Sigmoid colon (tissue), 7 donors: ENCODE data around the gene MYPOP. TPM values are rescaled to one million over a fixed set of nuclear protein-coding genes. Genes with fewer than 3 reads are reported as not detected.
"Not testable (repeated sequence)": the region's sequence is repeated elsewhere in the genome, so short reads cannot be mapped to it uniquely, and the experiment has no call there.

Experiments used
- DNase-seq: peaks from one replicate; pipeline ENCODE4 v3.0.0-alpha.2; 2019
- H3K27ac ChIP-seq, 4 donors: fragments of 200-600 bp; sonication (generic); one replicate each; pipeline ENCODE4 v1.5.1; 2016 to 2019; ENCODE audit warnings: mild to moderate bottlenecking in 1 of 4
- H3K27me3 ChIP-seq, 3 donors: fragments of 200-600 bp; sonication (generic); one replicate each; pipeline ENCODE4 v1.5.1; 2019; ENCODE audit warnings: mild to moderate bottlenecking in 1 of 3
- H3K36me3 ChIP-seq, 4 donors: fragments of 200-600 bp; sonication (generic); one replicate each; pipeline ENCODE4 v1.5.1; 2016 to 2019
- H3K4me1 ChIP-seq, 4 donors: fragments of 200-600 bp; sonication (generic); one replicate each; pipeline ENCODE4 v1.5.1; 2017 to 2019
- H3K4me3 ChIP-seq, 4 donors: fragments of 200-600 bp; sonication (generic); one replicate each; pipeline ENCODE4 v1.5.1; 2017 to 2019; ENCODE audit warnings: mild to moderate bottlenecking in 2 of 4, moderate library complexity in 1 of 4
- H3K9me3 ChIP-seq, 4 donors: fragments of 200-600 bp in 3 of 4; sonication (generic) in 3 of 4; one replicate each; pipeline versions ENCODE4 v1.5.1 to v1.6.1; 2013 to 2019
- EP300 ChIP-seq, 4 donors: sonication (generic); formaldehyde crosslinking; IDR thresholded peaks; one replicate each; pipeline ENCODE4 v1.6.1; 2017; ENCODE audit warnings: antibody characterized with exemption in 4 of 4
- POLR2A ChIP-seq, 2 donors: fragments of 450-650 bp; IDR thresholded peaks; one replicate each; pipeline ENCODE4 v1.6.1; 2016; ENCODE audit warnings: antibody characterized with exemption in 2 of 2, mild to moderate bottlenecking in 2 of 2, moderate library complexity in 2 of 2
- POLR2AphosphoS5 ChIP-seq, 4 donors: sonication (generic); formaldehyde crosslinking; IDR thresholded peaks; one replicate each; pipeline ENCODE4 v1.6.1; 2017; ENCODE audit warnings: antibody characterized with exemption in 4 of 4
- WGBS, 2 donors: extraction: QIAGEN DNeasy Blood & Tissue Kit; methylation state at CpG; one replicate each; pipeline ENCODE4 v1.1.7; 2013; 5-methylcytosine and 5-hydroxymethylcytosine counted together
- intact Hi-C: fragments of 100-400 bp; cut with DNase I; formaldehyde crosslinking; loops from one replicate; pipeline ENCODE4 v1.15.1; 2023
- polyA plus RNA-seq, 3 donors: library from polyadenylated mRNA; stranded (reverse); fragments of 200-250 nt; gene quantifications; one replicate each; pipeline ENCODE4 v1.2.3, GENCODE V29; 2013
- total RNA-seq, 4 donors: library from RNA; depleted of rRNA; stranded (reverse); fragments of >200 nt; gene quantifications; one replicate each; pipeline ENCODE4 v1.1.0, GENCODE V29; 2016
- TF ChIP-seq, protein P1 (sequence below), 4 experiments: fragments of 450-650 bp in 3 of 4; fragments of 200-600 bp in 1 of 4; IDR thresholded peaks; one replicate each; pipeline ENCODE4 v1.5.1; 2016 to 2019; ENCODE audit warnings: antibody characterized with exemption in 4 of 4, mild to moderate bottlenecking in 3 of 4, moderate library complexity in 2 of 4
- donor health status: healthy with polysubstance abuse.
- donor health status: Bipolar disorder and iron deficiency.
- donor health status: healthy.

MYPOP gene
- total and polyA plus RNA-seq, 7 donors: 1.8 to 8.3 (median 6.1) TPM

GRCh38 chr19:45873219-45873772, 29.1 kb downstream of the MYPOP start:
- no peak for TF ChIP-seq EP300 (IDR thresholded peaks at IDR 0.05)
- TF ChIP-seq, protein P1, sequence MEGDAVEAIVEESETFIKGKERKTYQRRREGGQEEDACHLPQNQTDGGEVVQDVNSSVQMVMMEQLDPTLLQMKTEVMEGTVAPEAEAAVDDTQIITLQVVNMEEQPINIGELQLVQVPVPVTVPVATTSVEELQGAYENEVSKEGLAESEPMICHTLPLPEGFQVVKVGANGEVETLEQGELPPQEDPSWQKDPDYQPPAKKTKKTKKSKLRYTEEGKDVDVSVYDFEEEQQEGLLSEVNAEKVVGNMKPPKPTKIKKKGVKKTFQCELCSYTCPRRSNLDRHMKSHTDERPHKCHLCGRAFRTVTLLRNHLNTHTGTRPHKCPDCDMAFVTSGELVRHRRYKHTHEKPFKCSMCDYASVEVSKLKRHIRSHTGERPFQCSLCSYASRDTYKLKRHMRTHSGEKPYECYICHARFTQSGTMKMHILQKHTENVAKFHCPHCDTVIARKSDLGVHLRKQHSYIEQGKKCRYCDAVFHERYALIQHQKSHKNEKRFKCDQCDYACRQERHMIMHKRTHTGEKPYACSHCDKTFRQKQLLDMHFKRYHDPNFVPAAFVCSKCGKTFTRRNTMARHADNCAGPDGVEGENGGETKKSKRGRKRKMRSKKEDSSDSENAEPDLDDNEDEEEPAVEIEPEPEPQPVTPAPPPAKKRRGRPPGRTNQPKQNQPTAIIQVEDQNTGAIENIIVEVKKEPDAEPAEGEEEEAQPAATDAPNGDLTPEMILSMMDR (IDR thresholded peaks at IDR 0.05): no peak
- TF ChIP-seq POLR2A (IDR thresholded peaks at IDR 0.05): no peak
- no peak for TF ChIP-seq POLR2AphosphoS5 (IDR thresholded peaks at IDR 0.05)
- no peaks in the 10 kb centered on the region for H3K9me3 ChIP-seq
- no peak overlapping the region for H3K4me3 ChIP-seq
- DNase-seq: no peak
- intact Hi-C loops: no loop called here
- no peaks in the 10 kb centered on the region for H3K36me3 ChIP-seq
- no peak overlapping the region for H3K27ac ChIP-seq
- peaks cover 0 to 11% (median 5%) of the 10 kb centered on the region in 4 donors for H3K4me1 ChIP-seq
- 89 to 92% methylated on average over 7 of the region's 7 CpGs for WGBS, 2 donors
- peaks cover 3 to 15% (median 5%) of the 10 kb centered on the region in 3 donors for H3K27me3 ChIP-seq

DNA sequence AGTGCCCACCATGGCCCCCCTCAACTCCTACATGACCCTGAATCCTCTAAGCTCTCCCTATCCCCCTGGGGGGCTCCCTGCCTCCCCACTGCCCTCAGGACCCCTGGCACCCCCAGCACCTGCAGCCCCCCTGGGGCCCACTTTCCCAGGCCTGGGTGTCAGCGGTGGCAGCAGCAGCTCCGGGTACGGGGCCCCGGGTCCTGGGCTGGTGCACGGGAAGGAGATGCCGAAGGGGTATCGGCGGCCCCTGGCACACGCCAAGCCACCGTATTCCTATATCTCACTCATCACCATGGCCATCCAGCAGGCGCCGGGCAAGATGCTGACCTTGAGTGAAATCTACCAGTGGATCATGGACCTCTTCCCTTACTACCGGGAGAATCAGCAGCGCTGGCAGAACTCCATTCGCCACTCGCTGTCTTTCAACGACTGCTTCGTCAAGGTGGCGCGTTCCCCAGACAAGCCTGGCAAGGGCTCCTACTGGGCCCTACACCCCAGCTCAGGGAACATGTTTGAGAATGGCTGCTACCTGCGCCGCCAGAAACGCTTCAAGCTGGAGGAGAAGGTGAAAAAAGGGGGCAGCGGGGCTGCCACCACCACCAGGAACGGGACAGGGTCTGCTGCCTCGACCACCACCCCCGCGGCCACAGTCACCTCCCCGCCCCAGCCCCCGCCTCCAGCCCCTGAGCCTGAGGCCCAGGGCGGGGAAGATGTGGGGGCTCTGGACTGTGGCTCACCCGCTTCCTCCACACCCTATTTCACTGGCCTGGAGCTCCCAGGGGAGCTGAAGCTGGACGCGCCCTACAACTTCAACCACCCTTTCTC, 30.1 kb downstream of the MYPOP start:
- H3K9me3 ChIP-seq: no peaks in the 10 kb centered on the region
- peaks cover 3 to 10% (median 5%) of the 10 kb centered on the region in 3 donors for H3K27me3 ChIP-seq
- H3K4me1 ChIP-seq: peaks cover 0 to 11% (median 5%) of the 10 kb centered on the region in 4 donors
- whole genome bisulfite sequencing, 2 donors: 94 to 95% methylated on average over 34 of the region's 34 CpGs
- intact Hi-C loops: no loop called here
- H3K27ac ChIP-seq: no peak overlapping the region
- H3K4me3 ChIP-seq: no peak overlapping the region
- TF ChIP-seq POLR2AphosphoS5 (IDR thresholded peaks at IDR 0.05): no peak
- no peak for TF ChIP-seq EP300 (IDR thresholded peaks at IDR 0.05)
- TF ChIP-seq, protein P1 (IDR thresholded peaks at IDR 0.05): no peak
- no peak for TF ChIP-seq POLR2A (IDR thresholded peaks at IDR 0.05)
- DNase-seq: no peak
- H3K36me3 ChIP-seq: no peaks in the 10 kb centered on the region

GRCh38 chr19:45870798-45871197, 31.6 kb downstream of the MYPOP start:
- DNase-seq: no peak
- intact Hi-C loops: no loop called here
- Histone ChIP-seq H3K9me3 (no peaks in the 10 kb centered on the region), H3K27me3 (peaks cover 0 to 7% (median under 1%) of the 10 kb centered on the region in 3 donors), H3K4me3 (no peak overlapping the region), H3K36me3 (no peaks in the 10 kb centered on the region), H3K4me1 (no peaks in the 10 kb centered on the region), H3K27ac (no peak overlapping the region)
- TF ChIP-seq EP300 (IDR thresholded peaks at IDR 0.05) (no peak), POLR2A (IDR thresholded peaks at IDR 0.05) (no peak), POLR2AphosphoS5 (IDR thresholded peaks at IDR 0.05) (no peak)
- TF ChIP-seq, protein P1 (IDR thresholded peaks at IDR 0.05): no peak
- 83 to 86% methylated on average over 5 of the region's 5 CpGs for WGBS, 2 donors

DNA sequence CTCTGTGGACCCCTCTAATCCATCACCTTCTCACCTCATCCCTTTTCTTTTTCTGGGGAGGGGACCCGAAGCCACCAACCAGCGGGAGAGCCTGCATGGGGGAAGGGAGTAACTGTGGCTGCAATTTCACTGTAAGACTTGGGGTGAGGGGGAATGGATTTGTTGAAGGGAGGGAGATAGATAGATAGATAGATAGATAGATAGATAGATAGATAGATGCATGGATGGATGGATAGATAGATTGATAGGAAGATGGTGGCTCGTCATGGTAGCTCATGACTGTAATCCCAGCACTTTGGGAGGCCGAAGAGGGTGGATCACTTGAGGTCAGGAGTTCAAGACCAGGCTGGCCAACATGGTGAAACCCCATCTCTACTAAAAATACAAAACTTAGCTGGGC, 35.2 kb downstream of the MYPOP start:
- H3K27ac ChIP-seq, H3K9me3 ChIP-seq, intact Hi-C loops, H3K4me3 ChIP-seq, H3K36me3 ChIP-seq, DNase-seq: not testable (repeated sequence)
- Histone ChIP-seq H3K27me3 (peaks cover 8 to 32% (median 24%) of the 10 kb centered on the region in 3 donors), H3K4me1 (peaks cover 0 to 16% (median 14%) of the 10 kb centered on the region in 4 donors)
- WGBS, 2 donors: 44 to 80% methylated on average over 4 of the region's 4 CpGs

- 14 to 66% methylated on average over 11 of the region's 11 CpGs for WGBS, 2 donors
- peaks cover 0 to 1% (median 0%) of the 10 kb centered on the region in 4 donors for H3K36me3 ChIP-seq
- peaks cover 8 to 32% (median 24%) of the 10 kb centered on the region in 3 donors for H3K27me3 ChIP-seq
- intact Hi-C loops: no loop called here
- H3K27ac ChIP-seq: no peak overlapping the region
- no peak overlapping the region for H3K4me3 ChIP-seq
- peaks cover 0 to 23% (median 18%) of the 10 kb centered on the region in 4 donors for H3K4me1 ChIP-seq
- TF ChIP-seq POLR2AphosphoS5 (IDR thresholded peaks at IDR 0.05): no peak
- TF ChIP-seq EP300 (IDR thresholded peaks at IDR 0.05): no peak
- no peak for DNase-seq
- H3K9me3 ChIP-seq: no peaks in the 10 kb centered on the region
Measured at GRCh38 chr19:45866400-45867176, 35.8 kb downstream of the MYPOP start.
